ES-I3 (cell line): ENCODE results near the gene CAMTA1.
"Not testable (repeated sequence)": the region's sequence is repeated elsewhere in the genome, so short reads cannot be mapped to it uniquely, and the experiment has no call there.

Experiments used
- H3K36me3 ChIP-seq: 2 replicates; pipeline ENCODE4 v1.6.1; 2013; ENCODE audit warnings: mild to moderate bottlenecking, low read length, control low read depth, moderate library complexity; ENCODE audit not compliant: insufficient read depth
- H3K4me1 ChIP-seq: 2 replicates; pipeline ENCODE4 v1.6.1; 2013; ENCODE audit warnings: mild to moderate bottlenecking, control low read depth, low read length; ENCODE audit not compliant: insufficient read depth
- H3K9ac ChIP-seq: 2 replicates; pipeline ENCODE4 v1.6.1; 2013; ENCODE audit warnings: low read depth, mild to moderate bottlenecking, low read length, moderate library complexity
- H3K9me3 ChIP-seq: 2 replicates; pipeline ENCODE4 v1.6.1; 2013; ENCODE audit warnings: mild to moderate bottlenecking, low read length, moderate library complexity; ENCODE audit not compliant: control insufficient read depth, insufficient read depth

Gene CAMTA1

GRCh38 chr1:6832531-6833188, 47.4 kb downstream of the CAMTA1 start:
- Histone ChIP-seq H3K36me3 (no peaks in the 10 kb centered on the region), H3K9ac (no peak overlapping the region), H3K9me3 (no peaks in the 10 kb centered on the region), H3K4me1 (no peaks in the 10 kb centered on the region)

DNA sequence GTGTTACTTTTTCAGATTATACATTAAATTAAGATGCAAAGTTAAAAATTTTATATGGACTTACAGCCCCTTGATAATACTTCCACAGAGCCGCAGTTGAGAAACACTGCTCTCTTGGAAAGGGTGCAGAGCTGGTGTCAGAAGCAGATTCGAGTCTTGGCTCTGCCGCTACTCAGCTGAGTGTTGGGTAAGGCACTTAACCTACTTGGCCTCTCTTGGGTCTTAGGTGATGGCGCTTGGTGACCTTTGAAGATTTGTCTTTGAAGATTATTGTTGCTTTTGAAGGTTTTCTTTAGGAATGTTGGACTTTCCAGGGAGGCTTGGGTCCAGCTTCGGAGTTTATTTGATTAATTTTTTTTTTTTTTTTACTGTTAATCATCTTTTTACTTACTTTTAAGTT, 48.5 kb downstream of the CAMTA1 start:
- Histone ChIP-seq H3K36me3 (no peaks in the 10 kb centered on the region), H3K4me1 (no peaks in the 10 kb centered on the region), H3K9me3 (no peaks in the 10 kb centered on the region), H3K9ac (no peak overlapping the region)

DNA sequence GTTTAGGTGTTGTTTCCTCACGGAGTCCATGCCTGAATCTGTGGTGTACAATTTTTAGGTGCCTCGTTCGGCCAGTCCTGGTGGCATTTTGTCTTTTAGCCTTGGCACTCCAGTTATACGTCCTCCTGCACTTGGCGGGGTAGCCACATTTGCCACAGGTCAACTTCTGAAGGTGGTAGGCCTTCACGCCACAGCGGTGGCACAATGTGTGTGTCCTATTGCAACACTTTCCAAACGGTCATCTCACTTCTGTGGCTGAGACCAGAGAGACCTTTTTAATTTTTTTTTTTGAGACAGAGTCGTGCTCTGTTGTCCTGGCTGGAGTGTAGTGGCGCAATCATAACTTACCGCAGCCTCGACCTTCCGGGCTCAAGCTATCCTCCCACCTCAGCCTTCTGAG, 49.1 kb downstream of the CAMTA1 start:
- no peaks in the 10 kb centered on the region for H3K9me3 ChIP-seq
- H3K9ac ChIP-seq = no peak overlapping the region
- H3K36me3 ChIP-seq = no peaks in the 10 kb centered on the region; the same call in 1 of the 2 replicates
- no peaks in the 10 kb centered on the region for H3K4me1 ChIP-seq

DNA sequence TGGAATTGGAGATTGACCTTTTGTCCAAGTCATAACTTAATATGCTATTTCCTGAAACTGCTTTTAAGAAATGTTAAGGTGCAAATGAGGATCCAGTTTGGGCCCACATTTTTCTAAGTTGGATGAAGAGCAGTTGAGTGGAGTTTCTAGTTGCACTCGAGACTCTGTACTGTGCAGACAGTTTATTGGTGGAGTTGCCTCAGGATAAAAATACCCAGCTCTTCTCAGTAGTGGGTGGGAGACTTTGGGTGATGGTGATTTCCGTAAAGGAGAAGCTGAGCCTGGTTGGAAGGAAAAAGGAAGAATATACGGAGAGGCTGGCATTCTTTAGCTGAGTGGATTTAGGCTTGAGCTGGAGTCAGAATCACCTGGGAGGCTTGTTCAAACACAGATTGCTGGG, 49.9 kb downstream of the CAMTA1 start:
- Histone ChIP-seq H3K9ac (no peak overlapping the region), H3K9me3 (no peaks in the 10 kb centered on the region), H3K36me3 (no peaks in the 10 kb centered on the region; the same call in 1 of the 2 replicates), H3K4me1 (no peaks in the 10 kb centered on the region)

GRCh38 chr1:6842301-6842700, 57.0 kb downstream of the CAMTA1 start:
- no peaks in the 10 kb centered on the region for H3K4me1 ChIP-seq
- H3K9ac ChIP-seq = no peak overlapping the region
- no peaks in the 10 kb centered on the region; the same call in 1 of the 2 replicates for H3K9me3 ChIP-seq
- H3K36me3 ChIP-seq = no peaks in the 10 kb centered on the region; the same call in none of the 2 replicates

GRCh38 chr1:6845786-6846185, 60.5 kb downstream of the CAMTA1 start:
- H3K9me3 ChIP-seq, H3K4me1 ChIP-seq, H3K9ac ChIP-seq, H3K36me3 ChIP-seq: not testable (repeated sequence)

DNA sequence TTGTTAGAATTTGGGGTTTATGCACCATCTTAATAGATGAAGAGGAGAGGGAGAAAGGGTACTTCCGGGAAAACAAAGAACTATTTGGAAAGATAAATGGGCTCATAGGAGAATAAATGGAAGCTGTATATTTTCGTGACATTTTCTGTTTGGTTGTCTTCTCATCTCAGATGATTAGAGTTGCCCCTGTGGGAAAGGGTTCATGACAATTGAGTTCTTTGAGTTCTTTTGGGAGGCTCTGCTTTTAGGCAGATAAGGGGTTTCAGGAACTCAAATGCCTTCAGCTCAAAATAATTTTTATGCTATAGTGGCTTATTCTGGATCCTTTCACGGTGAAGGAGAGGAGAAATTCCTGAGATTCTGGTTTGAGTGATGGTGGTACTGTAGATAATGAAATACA, 63.6 kb downstream of the CAMTA1 start:
- Histone ChIP-seq H3K36me3 (peaks cover 4% of the 10 kb centered on the region; the same call in 1 of the 2 replicates), H3K9ac (no peak overlapping the region), H3K4me1 (no peaks in the 10 kb centered on the region), H3K9me3 (no peaks in the 10 kb centered on the region; the same call in 1 of the 2 replicates)

GRCh38 chr1:6850537-6850936, 65.3 kb downstream of the CAMTA1 start:
- peaks cover 4% of the 10 kb centered on the region; the same call in 1 of the 2 replicates for H3K36me3 ChIP-seq
- no peaks in the 10 kb centered on the region; the same call in 1 of the 2 replicates for H3K9me3 ChIP-seq
- no peaks in the 10 kb centered on the region for H3K4me1 ChIP-seq
- H3K9ac ChIP-seq = no peak overlapping the region

DNA sequence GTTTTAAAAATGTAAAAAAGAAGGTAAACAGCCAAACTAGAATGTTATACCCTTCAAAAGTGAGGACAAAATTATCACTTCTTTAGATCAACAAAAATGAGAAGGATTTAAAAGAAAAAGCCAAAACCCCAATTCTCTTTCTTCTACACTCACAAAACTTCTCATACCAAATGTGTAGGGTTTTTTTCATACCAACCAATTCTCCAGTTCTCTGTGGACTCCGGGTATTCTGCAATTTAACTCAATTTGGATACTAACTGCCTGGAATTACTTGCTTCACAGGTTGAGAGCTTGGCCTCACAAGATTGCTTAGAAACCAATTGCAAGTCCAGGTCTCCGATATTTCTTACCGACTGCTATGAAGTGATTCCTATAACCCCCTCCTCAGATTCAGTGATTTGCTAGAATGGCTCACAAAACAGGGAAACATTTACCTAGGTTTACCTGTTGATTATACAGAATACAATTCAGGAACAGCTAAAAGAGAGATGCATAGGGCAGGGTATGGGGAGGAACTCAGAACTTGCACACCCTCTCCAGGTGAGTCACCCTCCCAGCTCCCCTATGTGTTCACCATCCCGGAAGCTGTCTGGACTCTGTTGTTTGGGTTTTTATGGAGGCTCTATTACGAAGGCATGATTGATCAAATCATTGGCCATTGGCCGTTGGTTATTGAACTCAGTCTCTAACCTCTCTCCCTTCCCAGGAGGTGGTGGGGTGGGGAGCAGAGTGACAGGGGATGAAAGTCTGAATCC, 67.1 kb downstream of the CAMTA1 start:
- Histone ChIP-seq H3K9me3 (no peaks in the 10 kb centered on the region), H3K9ac (no peak overlapping the region), H3K36me3 (peaks cover 4% of the 10 kb centered on the region; the same call in 1 of the 2 replicates), H3K4me1 (no peaks in the 10 kb centered on the region)

DNA sequence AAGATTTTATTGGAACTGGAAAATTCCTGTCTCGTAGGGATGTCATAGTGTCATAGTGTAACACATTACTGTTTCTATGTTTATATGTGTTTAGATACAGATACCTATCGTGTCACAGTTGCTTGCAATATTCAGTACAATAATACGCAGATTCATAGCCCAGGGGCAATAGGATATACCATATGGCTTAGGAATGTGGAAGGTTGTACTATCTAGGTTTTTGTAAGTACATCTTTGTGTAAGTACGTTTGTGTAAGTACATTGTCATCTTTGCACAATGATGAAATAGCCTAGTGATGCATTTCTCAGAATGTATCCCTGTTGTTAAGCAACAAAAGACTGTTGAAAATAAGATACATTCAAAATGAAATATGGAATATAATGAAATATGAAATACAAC, 68.9 kb downstream of the CAMTA1 start:
- Histone ChIP-seq H3K36me3 (peaks cover 4% of the 10 kb centered on the region; the same call in 1 of the 2 replicates), H3K4me1 (peaks cover 2% of the 10 kb centered on the region), H3K9ac (no peak overlapping the region), H3K9me3 (no peaks in the 10 kb centered on the region)

DNA sequence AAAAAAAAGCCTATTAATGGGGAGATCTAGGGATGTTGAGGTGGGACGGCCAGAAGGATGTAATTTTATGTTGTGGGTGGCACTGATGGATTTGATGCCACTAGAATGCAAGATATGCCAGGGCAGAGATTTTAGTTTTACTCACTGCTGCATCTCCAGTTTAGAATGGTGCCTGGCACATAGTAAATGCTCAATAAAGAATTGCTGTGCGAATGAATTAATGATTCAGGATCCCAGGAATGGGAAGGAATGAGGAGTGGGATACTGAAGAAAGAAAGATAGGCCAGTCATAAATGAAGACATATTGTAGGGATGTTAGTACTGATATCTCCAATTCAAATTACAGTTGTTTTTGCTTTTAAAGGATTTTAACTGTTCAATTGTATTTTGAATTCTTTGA, 72.6 kb downstream of the CAMTA1 start:
- Histone ChIP-seq H3K9me3 (no peaks in the 10 kb centered on the region), H3K9ac (no peak overlapping the region), H3K4me1 (peaks cover 10% of the 10 kb centered on the region), H3K36me3 (peaks cover 1% of the 10 kb centered on the region; the same call in 1 of the 2 replicates)

DNA sequence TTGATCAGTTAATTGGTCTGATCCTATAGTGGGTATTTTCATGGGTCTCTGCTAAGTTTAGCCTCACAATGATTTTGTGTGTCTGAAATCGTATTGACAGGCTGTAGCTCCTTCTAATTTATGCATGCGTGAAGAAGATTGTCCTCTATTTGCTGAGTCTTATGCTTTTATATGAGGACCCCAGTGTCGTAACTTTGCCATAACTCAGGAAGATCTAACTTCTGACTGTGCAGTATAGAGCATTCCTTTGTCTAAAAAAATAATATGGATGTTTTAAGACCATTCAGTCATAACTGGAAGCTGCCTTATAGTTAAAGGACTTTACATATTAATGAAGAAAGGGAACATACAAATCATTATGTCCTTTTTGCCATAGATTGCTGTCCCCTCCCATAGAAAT, 73.3 kb downstream of the CAMTA1 start:
- Histone ChIP-seq H3K9ac (no peak overlapping the region), H3K9me3 (no peaks in the 10 kb centered on the region), H3K36me3 (no peaks in the 10 kb centered on the region), H3K4me1 (peaks cover 10% of the 10 kb centered on the region)

GRCh38 chr1:6859415-6860343, 74.4 kb downstream of the CAMTA1 start:
- H3K36me3 ChIP-seq = no peaks in the 10 kb centered on the region
- H3K9me3 ChIP-seq = no peaks in the 10 kb centered on the region
- no peak overlapping the region for H3K9ac ChIP-seq
- H3K4me1 ChIP-seq = peaks cover 10% of the 10 kb centered on the region

- Histone ChIP-seq H3K36me3 (no peaks in the 10 kb centered on the region), H3K9ac (no peak overlapping the region)
Measured at GRCh38 chr1:6860401-6860800, 75.1 kb downstream of the CAMTA1 start.

More at GRCh38 chr1:6860401-6860800, 75.1 kb downstream of the CAMTA1 start:
- Histone ChIP-seq H3K9me3 (no peaks in the 10 kb centered on the region), H3K4me1 (peaks cover 10% of the 10 kb centered on the region)
